ENCODE measurements around the gene SETBP1.

SETBP1 gene

DNA sequence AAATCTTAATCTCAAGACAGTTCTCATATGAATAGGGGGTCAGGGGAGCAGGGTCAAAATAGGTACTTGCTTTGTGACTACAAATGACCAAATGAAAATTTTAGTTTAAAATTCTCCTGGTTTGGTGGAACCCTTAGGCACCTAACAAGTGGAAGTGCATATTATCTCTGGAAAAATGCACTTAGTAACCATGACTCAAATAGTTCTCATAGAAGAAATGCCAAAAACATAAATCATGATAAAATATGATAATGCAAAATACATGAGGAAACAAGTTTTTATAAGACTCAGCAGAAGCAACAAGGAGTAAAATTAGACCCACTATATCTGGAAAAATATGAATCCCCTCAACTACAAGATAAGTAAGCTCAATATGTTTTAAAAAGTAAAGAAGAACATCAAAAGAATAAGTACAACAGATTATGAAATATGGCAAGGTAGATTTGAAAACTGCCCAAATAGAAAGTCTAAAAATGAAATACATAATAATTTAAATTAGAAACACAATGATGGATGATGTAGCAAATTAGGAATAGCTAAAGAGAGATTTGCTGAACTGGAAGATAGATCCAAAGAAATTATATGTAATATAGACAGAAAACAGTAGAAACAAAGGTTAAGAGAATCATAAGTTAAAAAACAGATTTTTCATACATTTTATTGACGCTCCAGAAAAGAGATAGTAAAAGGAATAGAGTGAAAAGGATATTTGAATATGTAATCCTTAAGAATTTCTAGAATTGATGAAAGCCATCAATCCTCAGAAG is 308.3 kb downstream of the SETBP1 start:
- DNase-seq: no peak

DNA sequence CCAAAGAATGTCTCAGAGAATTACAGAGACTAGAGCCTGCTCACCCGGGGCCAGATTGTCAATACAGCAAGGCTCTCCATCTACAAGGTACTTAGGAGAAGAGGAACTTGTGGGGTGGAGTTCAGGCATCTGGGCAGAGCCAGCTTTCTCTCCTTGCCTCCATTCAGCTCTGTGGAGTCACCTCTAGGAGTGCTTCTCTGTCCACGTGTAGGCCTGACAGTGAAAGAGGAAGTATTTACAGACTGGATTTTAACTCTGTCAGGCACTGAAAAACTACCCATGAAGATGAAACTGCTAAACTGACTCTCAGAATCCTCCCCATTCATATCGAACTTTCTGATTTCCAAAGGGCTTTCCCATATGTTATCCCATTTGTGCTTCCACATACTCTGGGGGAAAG is 315.6 kb downstream of the SETBP1 start:
- DNase-seq: no peak

GRCh38 chr18:44997174-44997573 is 316.5 kb downstream of the SETBP1 start:
- DNase-seq: no peak

- DNase-seq: no peak
These were observed 317.7 kb downstream of the SETBP1 start for GRCh38 chr18:44998360-44998759.

GRCh38 chr18:45004546-45005080 is 323.9 kb downstream of the SETBP1 start:
- DNase-seq: no peak

DNA sequence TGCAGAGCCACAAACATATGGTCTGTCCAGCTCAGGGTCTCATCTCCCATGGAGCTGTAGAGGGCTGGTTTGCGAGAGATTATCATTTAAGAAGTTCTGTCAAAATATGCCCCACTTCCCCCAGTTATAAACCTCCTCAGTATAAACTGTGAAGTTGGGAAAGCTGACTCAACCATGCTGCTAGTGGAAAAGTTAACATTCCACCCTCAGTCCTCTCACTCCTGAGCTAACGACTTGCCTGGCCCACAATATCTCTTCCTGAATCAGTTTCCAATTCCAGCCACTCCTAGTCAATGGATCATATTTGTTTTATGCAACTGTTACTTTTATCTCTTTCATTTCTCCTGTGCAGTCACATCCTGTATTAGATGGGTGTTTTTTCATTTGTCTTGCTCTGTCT is 326.2 kb downstream of the SETBP1 start:
- no peak for DNase-seq

DNA sequence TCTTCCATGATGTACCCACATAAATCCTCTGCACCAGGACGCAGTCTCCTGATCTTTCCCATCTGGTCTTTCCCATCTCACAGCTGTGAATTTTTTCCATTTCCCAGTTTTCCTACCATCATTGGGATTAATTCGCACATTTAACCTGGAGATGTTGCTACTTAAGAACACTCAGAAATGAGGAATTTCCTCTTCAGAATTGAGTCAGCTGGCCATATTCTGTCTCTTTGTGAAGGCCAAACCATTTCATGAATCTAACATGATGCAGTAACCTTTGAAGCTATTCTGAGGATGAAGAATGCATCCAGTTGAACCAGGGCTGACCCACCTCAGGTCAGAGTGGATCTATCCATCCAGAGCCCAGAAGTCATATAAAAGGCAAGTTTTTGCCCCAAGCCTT is 326.8 kb downstream of the SETBP1 start:
- DNase-seq: no peak

GRCh38 chr18:45008694-45009413 is 328.2 kb downstream of the SETBP1 start:
- no peak for DNase-seq

GRCh38 chr18:45009756-45010155 is 329.1 kb downstream of the SETBP1 start:
- DNase-seq: no peak

DNA sequence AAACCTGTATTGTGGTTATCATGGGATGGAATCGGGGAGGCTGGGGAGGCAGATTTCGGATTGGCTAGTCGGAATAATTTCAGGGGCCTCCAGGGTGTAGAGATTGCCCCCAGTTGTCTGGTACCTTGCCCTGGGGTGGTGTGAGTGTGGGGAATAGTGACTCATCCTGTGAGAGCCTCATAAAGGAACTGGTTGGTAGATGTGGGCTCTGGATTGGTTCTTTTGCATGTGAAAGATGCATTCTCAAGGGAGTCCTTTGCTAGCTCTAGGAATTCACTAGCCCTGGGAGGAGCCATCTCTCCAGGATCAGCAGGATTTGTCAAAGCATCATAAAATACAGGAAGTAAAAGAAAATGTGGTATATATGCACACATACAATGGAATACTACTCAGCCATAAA is 331.6 kb downstream of the SETBP1 start:
- no peak for DNase-seq

DNA sequence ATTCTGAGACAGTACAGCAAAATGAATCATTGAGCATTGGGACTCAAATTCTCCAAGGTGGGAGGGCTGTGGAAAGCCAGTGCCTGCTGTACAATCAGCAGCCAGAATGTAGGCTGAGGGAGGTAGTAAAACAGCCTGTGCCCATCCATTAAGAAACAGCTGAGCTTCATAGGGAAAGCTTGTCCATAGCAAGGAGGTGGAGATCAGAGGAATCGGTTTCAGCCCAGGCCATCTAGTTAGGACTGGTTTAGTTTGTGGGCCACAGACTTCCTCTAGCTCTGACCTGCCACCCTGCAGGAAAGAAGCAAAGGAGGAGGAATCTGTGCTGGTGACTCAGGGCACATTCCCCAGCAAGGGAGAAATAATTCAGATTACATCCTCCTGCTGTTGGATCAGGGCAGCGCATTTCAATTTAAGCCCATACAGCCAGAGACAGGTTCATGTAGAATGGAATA is 333.4 kb downstream of the SETBP1 start:
- DNase-seq: no peak

DNA sequence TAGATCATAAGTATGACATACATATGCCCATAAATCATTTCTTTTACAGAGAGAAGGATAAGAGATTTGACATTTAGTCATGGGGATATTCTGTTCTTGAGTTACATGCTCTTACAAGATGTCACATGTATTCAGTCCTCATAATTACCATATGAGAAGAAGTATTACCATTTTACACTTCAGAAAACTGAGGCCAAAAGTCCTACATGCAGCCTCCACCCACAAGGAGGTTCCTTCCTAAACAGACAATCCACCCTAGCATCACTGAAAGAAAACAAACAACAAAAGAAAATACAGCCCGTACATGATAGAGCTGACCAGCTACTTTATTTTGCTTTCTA is 335.1 kb downstream of the SETBP1 start:
- no peak for DNase-seq

DNA sequence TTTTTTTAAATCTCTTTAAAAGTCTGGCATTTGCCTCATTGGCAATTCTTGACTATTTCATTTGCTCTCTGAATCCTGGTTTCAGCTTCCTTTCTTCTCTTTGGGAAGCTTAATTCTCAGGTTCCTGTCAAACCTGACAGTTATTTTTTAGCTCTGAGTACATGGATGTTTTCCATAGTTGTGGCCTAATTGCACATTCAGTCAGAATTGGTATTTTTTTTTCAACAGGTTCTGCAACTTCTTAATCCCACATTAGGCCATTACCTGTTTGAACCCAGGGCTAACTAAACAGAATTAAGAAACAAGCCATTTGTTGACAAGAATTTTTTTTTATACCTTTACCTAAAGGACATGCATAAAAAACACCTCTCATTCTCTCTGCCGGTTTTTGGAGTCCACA is 338.8 kb downstream of the SETBP1 start:
- DNase-seq: no peak

- no peak for DNase-seq
These were observed 342.8 kb downstream of the SETBP1 start for GRCh38 chr18:45023519-45023918.

DNA sequence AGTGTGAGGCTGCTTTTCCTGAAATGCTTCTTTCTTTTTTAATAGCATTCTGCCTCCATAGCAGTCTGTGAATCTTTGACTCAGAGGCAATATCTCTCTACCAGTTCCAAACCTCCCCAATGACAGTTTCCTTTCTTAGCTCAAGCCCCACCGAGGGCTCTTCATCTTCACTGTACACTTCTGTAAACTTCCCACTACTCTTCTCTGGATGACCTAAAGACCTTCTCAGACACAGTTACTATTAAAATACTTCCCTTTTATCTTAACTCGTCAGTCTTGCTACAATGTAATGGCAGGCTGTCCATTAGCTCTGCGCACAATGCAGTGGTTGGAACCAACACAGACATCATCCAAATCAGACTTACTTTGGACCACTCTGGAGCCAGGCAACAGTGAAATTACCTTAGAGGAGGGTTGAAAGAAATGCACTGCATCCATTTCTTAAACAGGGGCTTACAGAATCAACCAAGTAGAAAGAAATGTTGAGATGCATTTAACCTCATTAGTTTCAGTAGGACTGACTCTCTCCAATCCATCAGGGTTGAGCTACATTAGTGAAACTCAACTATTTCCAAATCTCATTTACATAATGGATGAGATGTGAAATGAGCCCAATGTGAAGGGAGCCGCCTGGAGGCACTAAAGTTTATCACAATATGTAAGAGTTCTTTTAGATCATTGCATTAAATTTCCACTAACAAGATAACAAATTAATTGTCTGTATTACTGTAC is 343.8 kb downstream of the SETBP1 start:
- DNase-seq: no peak

DNA sequence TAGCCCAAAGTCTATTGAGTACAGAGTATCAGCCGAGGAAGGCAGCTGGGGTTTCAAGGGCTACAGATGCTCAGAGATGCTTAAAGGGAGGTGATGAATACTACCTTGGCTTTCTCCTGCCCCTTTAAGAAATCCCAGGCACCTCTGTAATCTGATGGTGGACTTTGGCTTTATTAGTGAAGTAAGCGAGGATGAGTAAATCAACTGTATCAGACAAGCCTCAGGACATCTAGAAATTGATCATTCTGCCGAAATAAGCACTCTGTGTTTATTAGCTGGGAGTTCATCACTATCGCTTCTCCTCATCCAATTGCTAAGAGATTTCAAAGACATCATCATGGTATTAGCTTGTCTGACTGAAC is 344.4 kb downstream of the SETBP1 start:
- DNase-seq: no peak

DNA sequence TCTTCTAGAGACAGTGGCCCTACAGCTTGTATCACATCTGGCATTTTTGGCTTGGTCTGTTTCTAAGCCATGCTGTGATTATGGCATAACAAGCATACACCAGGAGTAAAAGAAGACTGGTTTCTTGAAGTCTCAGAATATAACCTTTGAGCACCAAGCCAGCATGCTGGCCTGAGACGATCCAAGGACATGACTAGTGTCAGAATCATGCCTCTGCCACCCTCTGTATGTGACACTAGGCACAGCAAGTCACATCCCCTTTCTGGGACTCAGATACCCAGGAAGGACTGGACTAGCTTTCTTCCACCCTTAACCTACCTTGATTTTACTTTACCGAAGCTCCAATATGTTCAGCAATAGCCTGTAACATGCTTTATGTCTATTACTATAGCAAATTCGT is 345.5 kb downstream of the SETBP1 start:
- no peak for DNase-seq

- no peak for DNase-seq
These were observed 353.5 kb downstream of the SETBP1 start for GRCh38 chr18:45034179-45034578.

- DNase-seq: no peak
These were observed 356.9 kb downstream of the SETBP1 start for GRCh38 chr18:45037618-45038017.

- DNase-seq: no peak
These were observed 358.7 kb downstream of the SETBP1 start for GRCh38 chr18:45039376-45039775.

DNA sequence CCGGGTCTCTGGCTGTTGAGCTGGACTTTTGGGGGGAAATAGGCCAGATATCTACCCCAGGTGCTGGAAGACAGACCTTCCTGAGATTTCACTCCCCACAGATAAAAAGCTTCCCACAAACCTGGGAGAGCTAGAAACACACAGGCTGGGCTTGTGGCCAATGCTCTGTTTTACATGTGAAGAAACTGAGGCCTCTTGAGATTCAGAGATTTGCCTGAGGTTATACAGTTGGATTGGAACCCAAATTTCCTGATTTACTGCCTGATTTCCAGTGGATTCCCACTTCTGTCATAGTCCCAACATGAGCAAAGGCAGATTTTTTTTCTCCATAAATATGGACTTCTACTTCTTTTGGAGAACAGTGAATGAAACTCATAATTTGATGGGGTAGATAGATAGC is 360.2 kb downstream of the SETBP1 start:
- DNase-seq: no peak

DNA sequence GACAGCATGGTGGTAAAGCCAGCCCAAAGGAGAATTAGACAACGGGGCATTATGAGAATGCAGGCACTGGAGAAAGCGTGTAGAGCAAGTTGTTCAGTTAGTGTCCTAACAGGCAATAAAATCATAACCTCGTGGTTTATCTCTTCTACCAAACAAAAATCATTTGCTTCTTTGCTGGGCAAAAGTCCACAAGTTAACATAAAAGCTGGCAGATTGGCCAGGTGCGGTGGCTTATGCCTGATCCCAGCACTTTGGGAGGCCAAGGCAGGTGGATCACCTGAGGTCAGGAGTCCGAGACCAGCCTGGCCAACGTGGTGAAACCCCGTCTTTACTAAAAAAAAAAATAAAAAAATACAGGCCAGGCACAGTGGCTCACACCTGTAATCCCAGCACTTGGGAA is 364.1 kb downstream of the SETBP1 start:
- no peak for DNase-seq

DNA sequence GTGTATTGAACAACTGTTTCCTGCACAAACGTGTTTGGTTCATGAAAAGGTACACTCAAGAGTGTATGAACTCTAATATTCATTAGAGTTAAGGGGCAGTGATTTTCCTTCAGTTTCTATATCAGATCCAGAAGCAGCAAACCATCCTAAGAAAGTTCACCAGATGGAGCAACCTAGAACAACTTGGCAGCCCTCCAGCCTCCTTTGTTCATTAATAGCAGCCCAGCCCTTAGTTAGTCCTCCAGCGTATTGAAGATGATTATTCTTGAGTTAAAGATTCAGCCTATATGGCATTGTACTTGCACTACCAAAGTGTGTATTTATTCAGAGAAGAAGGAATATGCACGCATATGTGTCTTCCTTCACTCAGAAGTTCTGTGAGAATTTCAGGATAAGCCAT is 365.5 kb downstream of the SETBP1 start:
- DNase-seq: no peak

GRCh38 chr18:45046961-45047360 is 366.3 kb downstream of the SETBP1 start:
- no peak for DNase-seq

All from NCI-H2029 treated with DMSO at 0.1 percent for 48 hours (cell line).